ENCODE measurements around the gene BBS2.

DNA sequence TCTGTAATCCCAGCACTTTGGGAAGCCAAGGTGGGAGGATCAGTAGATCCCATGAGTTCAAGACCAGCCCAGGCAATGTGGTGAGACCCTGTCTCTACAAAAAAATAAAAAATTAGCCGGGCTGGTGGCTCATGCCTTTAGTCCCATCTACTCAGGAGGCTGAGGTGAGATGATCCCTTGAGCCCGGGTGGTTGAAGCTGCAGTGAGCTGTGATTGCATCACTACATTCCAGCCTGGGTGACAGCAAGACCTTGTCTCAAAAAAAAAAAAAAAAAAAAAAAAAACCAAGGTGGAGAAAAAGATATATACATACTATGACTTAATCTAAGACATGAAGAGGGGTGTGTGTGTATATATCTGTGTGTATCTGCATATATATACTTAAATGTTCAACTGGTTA lies 26.7 kb downstream of the BBS2 start:
- TF ChIP-seq POLR2A (IDR thresholded peaks at IDR 0.05), result no peak
- TF ChIP-seq, protein P1, sequence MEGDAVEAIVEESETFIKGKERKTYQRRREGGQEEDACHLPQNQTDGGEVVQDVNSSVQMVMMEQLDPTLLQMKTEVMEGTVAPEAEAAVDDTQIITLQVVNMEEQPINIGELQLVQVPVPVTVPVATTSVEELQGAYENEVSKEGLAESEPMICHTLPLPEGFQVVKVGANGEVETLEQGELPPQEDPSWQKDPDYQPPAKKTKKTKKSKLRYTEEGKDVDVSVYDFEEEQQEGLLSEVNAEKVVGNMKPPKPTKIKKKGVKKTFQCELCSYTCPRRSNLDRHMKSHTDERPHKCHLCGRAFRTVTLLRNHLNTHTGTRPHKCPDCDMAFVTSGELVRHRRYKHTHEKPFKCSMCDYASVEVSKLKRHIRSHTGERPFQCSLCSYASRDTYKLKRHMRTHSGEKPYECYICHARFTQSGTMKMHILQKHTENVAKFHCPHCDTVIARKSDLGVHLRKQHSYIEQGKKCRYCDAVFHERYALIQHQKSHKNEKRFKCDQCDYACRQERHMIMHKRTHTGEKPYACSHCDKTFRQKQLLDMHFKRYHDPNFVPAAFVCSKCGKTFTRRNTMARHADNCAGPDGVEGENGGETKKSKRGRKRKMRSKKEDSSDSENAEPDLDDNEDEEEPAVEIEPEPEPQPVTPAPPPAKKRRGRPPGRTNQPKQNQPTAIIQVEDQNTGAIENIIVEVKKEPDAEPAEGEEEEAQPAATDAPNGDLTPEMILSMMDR (IDR thresholded peaks at IDR 0.05), result no peak
